KMS-11 (cell line): ENCODE measurements around the gene REN.

Source experiments
- H2AFZ ChIP-seq: fragments of 200-600 bp; sonication (generic); 2 replicates; pipeline ENCODE4 v1.6.1; 2016; ENCODE audit warnings: antibody characterized with exemption, mixed run types, low read depth
- H3K27ac ChIP-seq: fragments of 200-600 bp; sonication (generic); 2 replicates; pipeline ENCODE4 v1.6.1; 2016; ENCODE audit warnings: mild to moderate bottlenecking, mixed run types
- H3K27me3 ChIP-seq: fragments of 200-600 bp; sonication (generic); 2 replicates; pipeline ENCODE4 v1.6.1; 2017; ENCODE audit warnings: mild to moderate bottlenecking, low read depth, mixed run types, moderate library complexity; ENCODE audit not compliant: insufficient read depth
- H3K36me3 ChIP-seq: fragments of 200-600 bp; sonication (generic); 2 replicates; pipeline ENCODE4 v1.6.1; 2017; ENCODE audit warnings: mild to moderate bottlenecking, mixed run types; ENCODE audit not compliant: insufficient read depth
- H3K4me1 ChIP-seq: fragments of 200-600 bp; sonication (generic); 2 replicates; pipeline ENCODE4 v1.6.1; 2016; ENCODE audit warnings: mild to moderate bottlenecking, low read depth, mixed run types; ENCODE audit not compliant: poor library complexity, severe bottlenecking
- H3K4me2 ChIP-seq: fragments of 200-600 bp; sonication (generic); 2 replicates; pipeline ENCODE4 v1.7.0; 2016; ENCODE audit warnings: mild to moderate bottlenecking, mixed run types
- H3K4me3 ChIP-seq: fragments of 200-600 bp; sonication (generic); IDR thresholded peaks from 2 replicates; pipeline ENCODE4 v1.6.1; 2017; ENCODE audit warnings: low read depth, low read length, mixed read lengths; ENCODE audit not compliant: insufficient read depth
- H3K79me2 ChIP-seq: fragments of 200-600 bp; sonication (generic); 2 replicates; pipeline ENCODE4 v1.6.1; 2016; ENCODE audit warnings: low read depth, mixed run types; ENCODE audit not compliant: insufficient read depth
- H3K9ac ChIP-seq: fragments of 200-600 bp; sonication (generic); 2 replicates; pipeline ENCODE4 v1.6.1; 2016; ENCODE audit warnings: mild to moderate bottlenecking, mixed run types
- H4K20me1 ChIP-seq: fragments of 200-600 bp; sonication (generic); 2 replicates; pipeline ENCODE4 v1.6.1; 2016; ENCODE audit warnings: mild to moderate bottlenecking, mixed run types; ENCODE audit not compliant: insufficient read depth
- CTCF ChIP-seq: fragments of 200-600 bp; sonication (generic); conservative IDR thresholded peaks from 2 replicates; pipeline ENCODE4 v1.6.1; 2017; ENCODE audit warnings: low read depth, mild to moderate bottlenecking, antibody characterized with exemption, low read length, moderate library complexity, mixed read lengths

Gene REN

GRCh38 chr1:204157962-204158361, 8.2 kb downstream of the REN start:
- H3K4me2 ChIP-seq, result no peak overlapping the region
- H3K4me1 ChIP-seq, result no peaks in the 10 kb centered on the region
- H3K79me2 ChIP-seq, result no peaks in the 10 kb centered on the region
- no peak overlapping the region for H2AFZ ChIP-seq
- no peaks in the 10 kb centered on the region for H3K36me3 ChIP-seq
- H3K9ac ChIP-seq, result no peak overlapping the region
- H4K20me1 ChIP-seq, result no peaks in the 10 kb centered on the region
- H3K27me3 ChIP-seq, result peaks cover 5% of the 10 kb centered on the region; the same call in 1 of the 2 replicates
- TF ChIP-seq CTCF, result no peak
- H3K4me3 ChIP-seq, result no peak overlapping the region
- no peak overlapping the region for H3K27ac ChIP-seq

GRCh38 chr1:204155881-204156280, 10.3 kb downstream of the REN start:
- Histone ChIP-seq H4K20me1 (no peaks in the 10 kb centered on the region), H3K27me3 (peaks cover 11% of the 10 kb centered on the region; the same call in 1 of the 2 replicates), H3K79me2 (no peaks in the 10 kb centered on the region), H3K4me2 (no peak overlapping the region), H3K9ac (no peak overlapping the region), H3K36me3 (no peaks in the 10 kb centered on the region), H3K4me1 (no peaks in the 10 kb centered on the region), H2AFZ (no peak overlapping the region), H3K4me3 (no peak overlapping the region), H3K27ac (no peak overlapping the region)
- TF ChIP-seq CTCF, result no peak

GRCh38 chr1:204154568-204155255, 11.4 kb downstream of the REN start:
- Histone ChIP-seq H4K20me1 (no peaks in the 10 kb centered on the region), H3K4me3 (no peak overlapping the region), H3K27me3 (peaks cover 11% of the 10 kb centered on the region; the same call in 1 of the 2 replicates), H3K9ac (no peak overlapping the region), H3K36me3 (no peaks in the 10 kb centered on the region), H3K27ac (no peak overlapping the region), H3K4me1 (no peaks in the 10 kb centered on the region), H3K4me2 (no peak overlapping the region), H3K79me2 (no peaks in the 10 kb centered on the region), H2AFZ (no peak overlapping the region)
- no peak for TF ChIP-seq CTCF

- H3K4me2 ChIP-seq, result no peak overlapping the region
- H3K36me3 ChIP-seq, result no peaks in the 10 kb centered on the region
- H3K79me2 ChIP-seq, result no peaks in the 10 kb centered on the region
- no peak overlapping the region for H3K27ac ChIP-seq
- no peaks in the 10 kb centered on the region for H4K20me1 ChIP-seq
- no peaks in the 10 kb centered on the region for H3K4me1 ChIP-seq
- TF ChIP-seq CTCF, result no peak
- H3K27me3 ChIP-seq, result peaks cover 11% of the 10 kb centered on the region; the same call in 1 of the 2 replicates
- no peak overlapping the region for H2AFZ ChIP-seq
- no peak overlapping the region for H3K4me3 ChIP-seq
- no peak overlapping the region for H3K9ac ChIP-seq
Measured at GRCh38 chr1:204153667-204154066, 12.5 kb downstream of the REN start.
